Measurements from ENCODE around the gene LRRC74A.

The LRRC74A gene

DNA sequence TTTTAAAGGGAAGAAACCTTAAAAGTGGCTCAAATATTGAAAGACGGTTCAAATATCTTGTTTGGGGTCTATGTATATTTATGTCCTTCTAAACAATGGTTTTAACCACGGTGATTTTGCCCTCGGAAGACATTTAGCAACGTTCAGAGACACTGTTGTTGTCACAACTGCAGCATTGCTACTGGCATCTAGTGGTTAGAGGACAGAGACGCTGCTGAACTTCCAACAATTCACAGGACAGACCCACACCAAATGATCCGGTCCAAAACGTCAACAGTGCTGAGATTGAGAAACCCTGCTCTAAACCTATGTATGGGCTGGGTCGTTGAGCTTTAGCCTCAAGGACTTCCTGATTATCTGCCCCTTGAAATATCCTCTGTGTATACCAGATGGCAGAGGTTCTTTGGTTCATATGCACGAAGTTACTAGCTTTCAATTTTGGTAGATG, 15.2 kb upstream of the LRRC74A start:
- DNase-seq, result peak in 1 of 5 experiments; percentile 57

GRCh38 chr14:76811561-76811960, 14.6 kb upstream of the LRRC74A start:
- DNase-seq, result no peak

- no peak for DNase-seq
These were observed 14.2 kb upstream of the LRRC74A start for GRCh38 chr14:76812093-76812421.

DNA sequence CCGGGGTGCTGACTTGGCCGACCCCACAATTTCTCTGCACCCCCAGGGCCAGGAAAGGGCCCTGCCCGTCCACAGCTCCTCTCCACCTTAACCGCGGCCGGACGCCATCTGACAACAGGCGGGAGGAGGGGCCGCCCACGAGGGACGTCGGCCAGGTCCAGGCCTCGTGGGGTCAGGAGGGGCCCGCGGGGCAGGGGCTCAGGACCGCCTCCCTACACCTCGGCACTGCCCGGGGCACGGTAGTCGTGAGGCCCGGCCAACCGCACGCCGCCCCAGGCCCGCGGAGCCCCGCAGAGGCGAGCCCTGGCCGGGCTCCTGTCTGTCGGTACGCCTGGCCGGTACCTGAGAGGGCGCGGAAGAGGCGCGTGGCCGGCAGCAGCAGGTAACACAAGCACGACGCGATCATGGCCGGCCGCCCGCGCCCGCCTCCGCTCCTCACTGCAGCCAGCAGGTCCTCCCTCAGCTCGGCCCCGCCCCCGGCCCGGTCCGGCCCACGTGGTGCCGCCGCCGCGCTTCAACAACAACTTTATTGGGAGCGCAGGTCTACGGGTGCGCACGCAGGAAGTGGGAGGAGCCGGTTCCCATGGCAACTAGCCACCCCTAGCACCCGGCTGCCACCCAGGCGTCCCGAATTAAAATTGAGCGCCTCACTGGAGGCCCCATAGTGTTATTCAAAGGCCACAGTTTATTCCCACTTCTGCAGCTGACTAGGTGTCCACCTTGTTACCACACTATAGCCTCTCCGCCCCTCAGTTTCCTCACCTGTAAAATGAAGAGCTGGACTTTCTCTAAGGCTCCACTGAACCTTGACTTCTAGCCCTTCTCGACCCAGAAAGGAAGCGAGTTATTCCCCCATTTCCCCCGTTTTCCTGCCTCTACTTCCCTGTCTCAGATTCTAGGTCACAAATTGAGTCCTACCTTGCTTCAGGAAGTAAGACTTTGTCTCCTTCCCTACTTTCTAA, 13.5 kb upstream of the LRRC74A start, which contains the start of gene ANGEL1:
TSS of gene ANGEL1 (minus strand) at position 461 of the 962 bp plus-strand sequence. CDS start at position 406, 55 bp downstream.
- DNase-seq, result peak; percentile 95 to 98 (median 95)

DNA sequence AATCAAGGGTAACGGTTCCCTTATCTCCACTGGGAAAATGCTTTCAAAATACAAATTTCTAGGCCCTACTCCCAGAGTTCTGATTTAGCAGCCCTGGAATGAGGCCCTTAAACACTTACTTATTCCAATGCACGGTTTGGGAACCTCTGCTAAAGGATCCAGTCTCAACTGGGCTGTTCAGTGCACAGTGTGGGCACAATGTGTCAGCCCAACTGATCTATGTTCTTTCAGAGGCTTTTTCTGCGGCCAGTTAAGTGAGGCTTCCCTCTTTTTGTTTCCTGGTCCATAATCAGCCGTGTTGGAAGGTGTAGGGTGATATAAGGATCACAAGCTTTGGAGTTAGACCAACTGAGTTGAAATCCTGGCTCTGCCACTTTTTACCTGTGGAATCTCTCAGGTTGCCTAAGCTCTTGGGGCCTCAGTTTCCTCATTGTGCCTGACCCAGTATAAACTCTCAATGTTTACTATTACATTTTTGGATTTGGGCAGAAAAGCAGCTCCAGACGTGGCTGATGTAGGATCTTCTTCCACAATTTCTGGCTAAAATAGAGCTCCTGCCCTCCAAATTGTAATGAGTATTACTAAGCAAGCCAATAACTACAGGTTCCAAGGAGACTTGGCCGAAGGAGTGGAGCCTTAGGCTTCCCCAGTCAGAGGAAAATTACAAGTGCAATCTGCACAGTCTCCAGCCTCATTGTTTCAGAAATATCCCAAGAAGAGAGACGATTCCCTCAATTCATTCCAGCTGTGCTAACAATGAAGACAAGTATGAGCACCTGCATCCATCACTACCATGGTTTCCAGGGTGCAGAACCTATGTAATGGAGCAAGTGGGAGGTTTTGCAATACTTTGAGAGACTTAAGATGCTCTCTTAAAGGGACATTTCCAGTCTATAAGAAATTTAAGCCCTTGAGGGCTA, 11.2 kb upstream of the LRRC74A start:
- DNase-seq, result no peak

DNA sequence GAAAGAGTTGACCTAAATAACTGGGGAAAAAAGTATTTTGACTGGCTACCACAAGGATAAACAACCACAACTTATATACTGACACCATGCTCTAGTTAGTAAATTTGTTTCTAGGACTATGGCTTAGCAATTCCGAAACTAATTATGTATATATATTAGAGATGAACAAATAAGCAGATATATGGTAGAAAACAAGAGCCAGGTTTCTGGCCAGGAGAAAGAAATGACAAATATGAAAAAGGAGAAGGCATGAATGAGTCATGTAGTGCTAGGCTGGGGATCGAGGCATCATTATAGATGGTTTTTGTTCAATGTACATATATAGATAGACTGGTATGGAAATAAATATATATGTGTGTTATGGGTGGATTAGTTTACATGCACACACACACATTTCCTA, 5.5 kb upstream of the LRRC74A start:
- DNase-seq, result no peak

GRCh38 chr14:76827696-76828296, 1.6 kb downstream of the LRRC74A start:
- DNase-seq, result no peak

DNA sequence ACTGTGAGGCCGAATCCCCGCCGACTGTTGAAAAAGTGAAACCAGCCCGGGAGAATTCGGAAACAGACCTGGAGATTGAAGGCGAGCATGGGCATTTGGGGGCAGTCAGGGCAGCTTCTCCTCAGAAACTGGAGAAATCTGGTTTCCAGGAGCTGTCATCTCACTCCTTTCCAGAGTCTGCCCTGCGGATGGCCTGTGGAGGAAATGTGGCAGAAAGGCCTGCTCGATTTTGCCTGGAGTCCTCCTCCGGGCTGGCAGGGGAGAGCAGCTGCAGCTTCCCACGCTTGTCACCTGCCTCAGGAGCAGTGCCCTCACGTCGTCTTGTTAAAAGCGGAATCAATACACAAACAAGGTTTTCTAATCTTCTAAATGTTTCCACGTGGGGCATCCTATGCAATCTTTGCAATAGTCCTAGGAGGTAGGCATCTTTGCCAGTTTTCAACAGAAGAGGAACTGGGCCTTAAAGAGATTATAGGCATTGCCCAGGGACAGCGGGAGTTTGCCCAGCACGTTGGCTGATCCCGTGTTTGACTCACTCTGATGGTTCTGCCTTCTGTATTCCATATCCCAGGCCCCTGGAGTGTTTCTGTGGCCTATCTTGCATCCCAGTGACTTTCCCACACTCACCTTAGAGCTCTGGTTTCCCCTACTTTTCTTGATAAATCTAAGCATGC, 2.3 kb downstream of the LRRC74A start:
- no peak for DNase-seq

GRCh38 chr14:76829013-76829365, 2.8 kb downstream of the LRRC74A start:
- no peak for DNase-seq

DNA sequence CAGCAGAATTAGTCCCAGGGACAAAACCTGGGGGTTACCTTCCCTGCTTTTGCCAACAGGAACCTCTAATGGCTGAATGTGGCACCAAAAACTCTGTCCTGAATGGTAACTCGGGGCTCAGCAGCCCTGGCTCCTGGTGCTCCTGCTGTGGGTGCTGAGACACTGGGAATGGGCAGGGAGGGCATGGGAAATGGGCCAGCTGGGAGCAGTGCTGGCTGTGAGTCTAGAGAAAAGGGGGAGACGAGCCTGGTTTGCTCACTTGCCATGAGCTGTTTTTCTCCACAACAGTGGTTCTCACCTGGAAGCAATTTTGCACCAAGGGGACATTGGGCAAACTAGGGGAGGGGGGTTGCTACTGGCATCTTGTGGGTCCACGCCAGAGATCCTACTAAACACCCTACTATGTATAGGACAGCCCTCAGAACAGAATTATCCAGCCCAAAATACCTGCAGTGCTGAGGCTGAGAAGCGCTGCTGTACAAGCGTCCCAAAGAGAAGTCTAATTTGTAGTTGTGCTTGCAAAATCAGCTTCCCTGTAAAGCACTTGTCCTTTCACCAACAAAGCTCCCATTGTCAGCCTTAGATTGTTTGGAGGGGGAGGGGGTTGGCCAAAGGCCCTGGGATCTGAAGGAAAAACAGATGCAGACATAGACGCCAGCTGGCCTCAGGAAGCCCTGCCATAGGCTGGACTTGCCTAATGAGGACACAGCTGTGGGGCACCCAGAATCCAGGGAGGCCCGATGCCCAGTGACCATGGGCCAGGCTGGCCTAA, 3.6 kb downstream of the LRRC74A start:
- no peak for DNase-seq

GRCh38 chr14:76830556-76830955, 4.3 kb downstream of the LRRC74A start:
- DNase-seq, result no peak

- DNase-seq, result no peak
These were observed 6.3 kb downstream of the LRRC74A start for GRCh38 chr14:76832503-76832988.

DNA sequence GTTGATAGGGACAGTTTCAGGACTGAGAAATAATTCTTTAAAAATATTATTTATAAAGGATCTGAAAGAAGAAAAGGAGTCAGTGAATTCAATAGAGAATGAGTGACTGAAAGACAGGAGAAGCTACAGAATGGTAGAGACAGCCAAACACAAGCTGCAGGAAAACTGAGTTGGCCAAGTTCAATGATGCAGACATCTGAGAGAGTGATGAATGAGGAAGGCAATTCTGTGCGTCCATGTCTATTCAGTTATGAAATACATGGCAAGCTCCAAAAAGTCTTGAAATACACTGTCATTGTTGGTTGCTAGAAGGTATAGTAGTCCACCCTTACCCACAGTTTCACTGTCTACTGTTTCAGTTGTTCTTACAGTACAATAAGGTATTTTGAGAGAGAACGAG, 6.8 kb downstream of the LRRC74A start:
- DNase-seq, result no peak

GRCh38 chr14:76834241-76834661, 8.0 kb downstream of the LRRC74A start:
- no peak for DNase-seq

GRCh38 chr14:76836029-76836630, 9.9 kb downstream of the LRRC74A start:
- no peak for DNase-seq

DNA sequence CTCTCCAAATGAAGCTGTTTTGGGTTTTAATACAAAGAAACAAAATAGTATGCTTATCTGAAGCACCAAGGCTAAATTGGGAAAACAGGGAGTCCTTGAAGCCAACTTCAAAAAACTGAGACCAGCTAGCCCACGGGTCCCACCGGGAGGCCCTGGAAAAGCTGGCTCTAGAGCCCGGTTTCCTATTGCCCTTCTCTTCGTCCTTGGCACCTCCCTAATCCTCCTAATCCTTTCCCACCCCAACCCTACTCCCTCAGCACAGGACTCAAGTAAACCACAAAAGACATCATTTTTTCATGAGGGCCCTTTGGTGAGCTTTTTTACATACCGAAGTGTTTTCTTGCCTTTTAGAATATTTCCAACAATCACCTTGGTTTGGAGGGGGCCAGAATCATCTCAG, 11.3 kb downstream of the LRRC74A start:
- DNase-seq, result no peak

GRCh38 chr14:76842414-76842813, 16.2 kb downstream of the LRRC74A start:
- no peak for DNase-seq

- peak in 4 of 5 experiments; percentile 23 to 80 (median 39) for DNase-seq
These were observed 18.0 kb downstream of the LRRC74A start for GRCh38 chr14:76844223-76844622.

DNA sequence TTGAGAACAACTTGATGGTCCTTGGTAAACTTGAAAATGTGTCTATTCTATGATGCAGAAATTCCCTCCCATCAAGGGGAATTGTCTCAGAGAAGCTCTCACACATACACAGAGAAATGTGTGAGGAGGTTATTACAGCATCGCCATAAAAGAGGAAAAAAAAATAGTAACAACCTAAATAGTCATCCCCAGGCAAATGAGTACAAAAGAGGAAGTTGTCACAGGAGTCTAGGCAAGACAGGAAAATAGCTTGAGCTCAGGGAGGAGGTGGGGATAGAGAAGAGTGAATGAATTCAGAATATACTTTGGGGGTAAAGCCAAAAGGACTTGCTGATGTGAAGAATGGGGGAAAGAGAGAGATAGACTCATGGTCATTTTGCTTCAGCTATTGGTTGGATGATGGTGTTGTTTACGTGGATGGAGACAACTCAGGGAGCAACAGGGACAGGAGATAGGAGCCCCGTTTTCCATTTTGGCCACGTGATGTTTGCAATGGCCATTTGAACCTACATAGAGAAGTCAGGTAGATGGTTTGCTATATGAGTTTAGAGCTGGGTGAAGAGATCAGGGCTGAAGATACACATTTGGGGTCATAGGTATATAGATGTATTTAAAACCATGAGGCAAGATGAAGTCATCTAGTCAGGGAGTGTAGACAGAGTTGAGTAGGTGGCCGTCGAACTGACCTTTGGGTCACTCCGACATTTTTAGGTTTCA, 20.3 kb downstream of the LRRC74A start:
- no peak for DNase-seq

GRCh38 chr14:76848879-76849278, 22.7 kb downstream of the LRRC74A start:
- no peak for DNase-seq
